Liver (tissue), 9 donors: Measurements from ENCODE around the gene PLA2G4E. TPM values are rescaled to one million over a fixed set of nuclear protein-coding genes. Genes with fewer than 3 reads are reported as not detected.

Experiments used
- DNase-seq: peaks from one replicate; pipeline ENCODE4 v3.0.0-alpha.2; 2017; ENCODE audit warnings: low spot score
- H3K27ac ChIP-seq, 2 donors: one replicate each; pipeline ENCODE4 v1.7.0; 2013; ENCODE audit warnings: inconsistent platforms in 2 of 2, low read length in 2 of 2, control low read depth in 1 of 2, low read depth in 1 of 2, mild to moderate bottlenecking in 1 of 2
- H3K27me3 ChIP-seq, 4 donors: one replicate each; pipeline versions ENCODE4 v1.6.1 to v1.7.0; 2013; ENCODE audit warnings: low read length in 3 of 4, inconsistent platforms in 1 of 4, mild to moderate bottlenecking in 1 of 4, moderate library complexity in 1 of 4; ENCODE audit not compliant: control insufficient read depth in 4 of 4, insufficient read depth in 4 of 4
- H3K36me3 ChIP-seq, 4 donors: one replicate each; pipeline versions ENCODE4 v1.6.1 to v1.7.0; 2013; ENCODE audit warnings: low read length in 3 of 4, mild to moderate bottlenecking in 3 of 4, low read depth in 1 of 4, moderate library complexity in 1 of 4; ENCODE audit not compliant: control insufficient read depth in 4 of 4, insufficient read depth in 3 of 4
- H3K4me1 ChIP-seq, 4 donors: one replicate each; pipeline versions ENCODE4 v1.6.1 to v1.7.0; 2013; ENCODE audit warnings: low read length in 3 of 4, mild to moderate bottlenecking in 3 of 4, moderate library complexity in 1 of 4; ENCODE audit not compliant: control insufficient read depth in 4 of 4, insufficient read depth in 4 of 4
- H3K4me3 ChIP-seq, 3 donors: one replicate each; pipeline versions ENCODE4 v1.6.1 to v1.7.0; 2013; ENCODE audit warnings: low read length in 3 of 3, control low read depth in 1 of 3, low read depth in 1 of 3, mild to moderate bottlenecking in 1 of 3
- H3K9ac ChIP-seq, 2 donors: one replicate each; pipeline ENCODE4 v1.7.0; 2013; ENCODE audit warnings: low read length in 2 of 2, mild to moderate bottlenecking in 2 of 2, moderate library complexity in 2 of 2, control low read depth in 1 of 2, low read depth in 1 of 2
- H3K9me3 ChIP-seq, 4 donors: one replicate each; pipeline versions ENCODE4 v1.6.1 to v1.7.0; 2013; ENCODE audit warnings: low read length in 3 of 4; ENCODE audit not compliant: control insufficient read depth in 4 of 4
- EGR1 ChIP-seq, 2 donors: IDR thresholded peaks; 2 replicates each; pipeline ENCODE4 v1.6.1; 2016 to 2018; ENCODE audit warnings: antibody characterized with exemption in 2 of 2, low read depth in 2 of 2
- FOXA1 ChIP-seq: IDR thresholded peaks from 2 replicates; pipeline ENCODE4 v1.6.1; 2016; ENCODE audit warnings: antibody characterized with exemption
- FOXA2 ChIP-seq: IDR thresholded peaks from 2 replicates; pipeline ENCODE4 v1.6.1; 2016; ENCODE audit warnings: antibody characterized with exemption
- GABPA ChIP-seq, 2 donors: IDR thresholded peaks in 1 of 2; conservative IDR thresholded peaks in 1 of 2; 2 replicates each; pipeline ENCODE4 v1.6.1; 2016; ENCODE audit warnings: antibody characterized with exemption in 2 of 2, mild to moderate bottlenecking in 1 of 2, moderate library complexity in 1 of 2
- HNF4A ChIP-seq, 2 donors: conservative IDR thresholded peaks; 2 replicates each; pipeline ENCODE4 v1.6.1; 2016; ENCODE audit warnings: antibody characterized with exemption in 2 of 2, mild to moderate bottlenecking in 2 of 2
- HNF4G ChIP-seq: IDR thresholded peaks from 2 replicates; pipeline ENCODE4 v1.6.1; 2016; ENCODE audit warnings: antibody characterized with exemption
- JUND ChIP-seq, 2 donors: IDR thresholded peaks; 2 replicates each; pipeline ENCODE4 v1.6.1; 2016; ENCODE audit warnings: antibody characterized with exemption in 2 of 2
- NR2F2 ChIP-seq: IDR thresholded peaks from 2 replicates; pipeline ENCODE4 v1.6.1; 2016; ENCODE audit warnings: antibody characterized with exemption
- RAD21 ChIP-seq, 2 donors: IDR thresholded peaks; 2 replicates each; pipeline ENCODE4 v1.6.1; 2016; ENCODE audit warnings: antibody characterized with exemption in 2 of 2, mild to moderate bottlenecking in 2 of 2
- RXRA ChIP-seq, 2 donors: IDR thresholded peaks; 2 replicates each; pipeline ENCODE4 v1.6.1; 2017 to 2018; ENCODE audit warnings: antibody characterized with exemption in 2 of 2, mild to moderate bottlenecking in 1 of 2
- SP1 ChIP-seq: IDR thresholded peaks from 2 replicates; pipeline ENCODE4 v1.6.1; 2018; ENCODE audit warnings: antibody characterized with exemption, mild to moderate bottlenecking
- TAF1 ChIP-seq: conservative IDR thresholded peaks from 2 replicates; pipeline ENCODE4 v1.6.1; 2016; ENCODE audit warnings: antibody characterized with exemption, mild to moderate bottlenecking
- YY1 ChIP-seq: IDR thresholded peaks from 2 replicates; pipeline ENCODE4 v1.6.1; 2016; ENCODE audit warnings: antibody characterized with exemption, mild to moderate bottlenecking
- WGBS: extraction: QIAGEN DNeasy Blood & Tissue Kit; methylation state at CpG from one replicate; pipeline ENCODE4 v1.1.7; 2013; 5-methylcytosine and 5-hydroxymethylcytosine counted together
- polyA plus RNA-seq, 2 donors: library from polyadenylated mRNA; stranded (reverse) in 1 of 2; unstranded in 1 of 2; fragments of 200-250 nt in 1 of 2; fragments of >200 nt in 1 of 2; fragmentation: Nextera tagmentation in 1 of 2; extraction: Ambion mirVana in 1 of 2; gene quantifications; one replicate each; pipeline versions ENCODE4 v1.2.1 to v1.2.3, GENCODE V29; 2013 to 2015
- total RNA-seq, 2 donors: library from RNA; depleted of rRNA; stranded (reverse); fragments of >200 nt; gene quantifications; one replicate each; pipeline ENCODE4 v1.2.3, GENCODE V29; 2014
- TF ChIP-seq, protein P1 (sequence below): IDR thresholded peaks from 2 replicates; pipeline ENCODE4 v1.6.1; 2016; ENCODE audit warnings: antibody characterized with exemption
- TF ChIP-seq, protein P2 (sequence below): IDR thresholded peaks from 2 replicates; pipeline ENCODE4 v1.6.1; 2016; ENCODE audit warnings: antibody characterized with exemption
- TF ChIP-seq, protein P3 (sequence below): IDR thresholded peaks from 2 replicates; pipeline ENCODE4 v1.6.1; 2016; ENCODE audit warnings: antibody characterized with exemption
- TF ChIP-seq, protein P4 (sequence below): fragments of 150-350 bp; IDR thresholded peaks from 2 replicates; pipeline ENCODE4 v1.5.1; 2017; ENCODE audit warnings: improper control_type of control experiment, low read depth, low read length; ENCODE audit not compliant: missing input control
- donor health status: healthy.
- donor health status: healthy.
- donor health status: healthy.
- donor health status: healthy.
- donor health status: healthy.

The PLA2G4E gene
- total and polyA plus RNA-seq, 4 donors, result not detected

DNA sequence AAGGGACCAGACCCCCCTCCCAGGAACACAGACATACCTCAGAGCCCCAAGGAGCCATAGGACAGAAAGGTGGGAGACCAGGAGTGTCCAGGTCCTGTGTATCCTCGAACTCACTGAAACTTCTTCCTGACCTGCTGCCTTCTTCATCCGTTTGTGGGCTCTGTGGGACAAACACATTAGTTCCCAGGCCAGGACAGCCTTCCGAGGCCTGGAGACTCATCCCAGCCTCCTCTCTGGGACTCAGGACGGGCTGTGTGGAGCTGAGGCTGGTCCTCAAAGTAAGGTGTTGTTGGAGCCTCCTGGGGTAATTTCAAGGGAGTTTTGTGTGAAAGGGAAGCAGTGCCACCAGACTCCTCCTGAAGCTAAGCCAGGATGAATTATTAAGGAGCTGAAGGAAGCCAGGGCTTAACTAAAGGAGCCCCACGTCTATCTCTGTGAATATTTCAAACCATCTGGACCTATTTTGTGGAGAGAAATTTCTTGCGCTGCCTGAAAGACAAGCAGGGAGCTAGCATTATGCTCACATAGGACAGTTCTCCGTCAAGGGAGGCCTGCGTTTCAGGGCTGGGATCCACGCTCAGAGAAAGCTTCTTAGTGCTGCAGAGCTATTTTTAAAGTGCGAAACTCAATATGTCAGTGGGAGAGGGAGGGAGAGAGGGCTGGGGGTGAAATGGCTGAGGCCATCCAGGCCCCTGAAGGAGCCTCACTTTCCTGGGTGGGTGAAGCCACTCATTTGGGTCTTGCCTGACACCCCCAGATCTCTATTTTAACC, 29.8 kb upstream of the PLA2G4E start:
- Histone ChIP-seq H3K4me1 (no peaks in the 10 kb centered on the region), H3K27me3 (no peaks in the 10 kb centered on the region), H3K36me3 (no peaks in the 10 kb centered on the region), H3K9me3 (no peaks in the 10 kb centered on the region), H3K4me3 (no peak overlapping the region), H3K9ac (no peak overlapping the region), H3K27ac (no peak overlapping the region)
- DNase-seq, result no peak
- no peak for TF ChIP-seq FOXA1
- no peak for TF ChIP-seq RAD21 (IDR thresholded peaks at IDR 0.05)
- TF ChIP-seq HNF4G, result no peak
- TF ChIP-seq, protein P1, sequence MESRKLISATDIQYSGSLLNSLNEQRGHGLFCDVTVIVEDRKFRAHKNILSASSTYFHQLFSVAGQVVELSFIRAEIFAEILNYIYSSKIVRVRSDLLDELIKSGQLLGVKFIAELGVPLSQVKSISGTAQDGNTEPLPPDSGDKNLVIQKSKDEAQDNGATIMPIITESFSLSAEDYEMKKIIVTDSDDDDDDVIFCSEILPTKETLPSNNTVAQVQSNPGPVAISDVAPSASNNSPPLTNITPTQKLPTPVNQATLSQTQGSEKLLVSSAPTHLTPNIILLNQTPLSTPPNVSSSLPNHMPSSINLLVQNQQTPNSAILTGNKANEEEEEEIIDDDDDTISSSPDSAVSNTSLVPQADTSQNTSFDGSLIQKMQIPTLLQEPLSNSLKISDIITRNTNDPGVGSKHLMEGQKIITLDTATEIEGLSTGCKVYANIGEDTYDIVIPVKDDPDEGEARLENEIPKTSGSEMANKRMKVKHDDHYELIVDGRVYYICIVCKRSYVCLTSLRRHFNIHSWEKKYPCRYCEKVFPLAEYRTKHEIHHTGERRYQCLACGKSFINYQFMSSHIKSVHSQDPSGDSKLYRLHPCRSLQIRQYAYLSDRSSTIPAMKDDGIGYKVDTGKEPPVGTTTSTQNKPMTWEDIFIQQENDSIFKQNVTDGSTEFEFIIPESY, result no peak
- TF ChIP-seq, protein P2, sequence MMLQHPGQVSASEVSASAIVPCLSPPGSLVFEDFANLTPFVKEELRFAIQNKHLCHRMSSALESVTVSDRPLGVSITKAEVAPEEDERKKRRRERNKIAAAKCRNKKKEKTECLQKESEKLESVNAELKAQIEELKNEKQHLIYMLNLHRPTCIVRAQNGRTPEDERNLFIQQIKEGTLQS, result no peak
- no peak for TF ChIP-seq SP1
- TF ChIP-seq, protein P3, sequence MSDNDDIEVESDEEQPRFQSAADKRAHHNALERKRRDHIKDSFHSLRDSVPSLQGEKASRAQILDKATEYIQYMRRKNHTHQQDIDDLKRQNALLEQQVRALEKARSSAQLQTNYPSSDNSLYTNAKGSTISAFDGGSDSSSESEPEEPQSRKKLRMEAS, result no peak
- TF ChIP-seq GABPA (IDR thresholded peaks at IDR 0.05 in 1 of 2, conservative IDR thresholded peaks at IDR 0.05 in 1 of 2), result no peak
- no peak for TF ChIP-seq HNF4A (conservative IDR thresholded peaks at IDR 0.05)
- TF ChIP-seq TAF1, result no peak
- TF ChIP-seq FOXA2, result no peak
- 89% methylated on average over 10 of the region's 10 CpGs for WGBS

- WGBS, result 85% methylated on average over 8 of the region's 8 CpGs
These were observed 28.0 kb upstream of the PLA2G4E start for GRCh38 chr15:42048821-42049200.

More at GRCh38 chr15:42048821-42049200, 28.0 kb upstream of the PLA2G4E start:
- no peak for TF ChIP-seq SP1
- TF ChIP-seq FOXA2, result no peak
- no peak for TF ChIP-seq JUND (IDR thresholded peaks at IDR 0.05)
- no peak for TF ChIP-seq NR2F2
- TF ChIP-seq, protein P2, result no peak
- TF ChIP-seq, protein P4, sequence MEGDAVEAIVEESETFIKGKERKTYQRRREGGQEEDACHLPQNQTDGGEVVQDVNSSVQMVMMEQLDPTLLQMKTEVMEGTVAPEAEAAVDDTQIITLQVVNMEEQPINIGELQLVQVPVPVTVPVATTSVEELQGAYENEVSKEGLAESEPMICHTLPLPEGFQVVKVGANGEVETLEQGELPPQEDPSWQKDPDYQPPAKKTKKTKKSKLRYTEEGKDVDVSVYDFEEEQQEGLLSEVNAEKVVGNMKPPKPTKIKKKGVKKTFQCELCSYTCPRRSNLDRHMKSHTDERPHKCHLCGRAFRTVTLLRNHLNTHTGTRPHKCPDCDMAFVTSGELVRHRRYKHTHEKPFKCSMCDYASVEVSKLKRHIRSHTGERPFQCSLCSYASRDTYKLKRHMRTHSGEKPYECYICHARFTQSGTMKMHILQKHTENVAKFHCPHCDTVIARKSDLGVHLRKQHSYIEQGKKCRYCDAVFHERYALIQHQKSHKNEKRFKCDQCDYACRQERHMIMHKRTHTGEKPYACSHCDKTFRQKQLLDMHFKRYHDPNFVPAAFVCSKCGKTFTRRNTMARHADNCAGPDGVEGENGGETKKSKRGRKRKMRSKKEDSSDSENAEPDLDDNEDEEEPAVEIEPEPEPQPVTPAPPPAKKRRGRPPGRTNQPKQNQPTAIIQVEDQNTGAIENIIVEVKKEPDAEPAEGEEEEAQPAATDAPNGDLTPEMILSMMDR, result no peak
- no peak for TF ChIP-seq HNF4A (conservative IDR thresholded peaks at IDR 0.05)
- no peak for TF ChIP-seq RAD21 (IDR thresholded peaks at IDR 0.05)
- TF ChIP-seq, protein P3, result no peak
- no peak for TF ChIP-seq RXRA (IDR thresholded peaks at IDR 0.05)
- TF ChIP-seq, protein P1, result no peak
- TF ChIP-seq EGR1 (IDR thresholded peaks at IDR 0.05; ENCODE audit: low read depth in 2 of 2), result no peak
- no peak for TF ChIP-seq YY1
- Histone ChIP-seq H3K27ac (no peak overlapping the region), H3K9me3 (no peaks in the 10 kb centered on the region), H3K9ac (no peak overlapping the region), H3K27me3 (no peaks in the 10 kb centered on the region), H3K4me3 (no peak overlapping the region), H3K36me3 (no peaks in the 10 kb centered on the region), H3K4me1 (no peaks in the 10 kb centered on the region)
- no peak for DNase-seq
